HepG2 (cell line): ENCODE data around the gene MRPL43. TPM values are rescaled to one million over a fixed set of nuclear protein-coding genes. Genes with fewer than 3 reads are reported as not detected.
A peak's percentile ranks its signal among the peaks of the same experiment; 100 is the strongest.

Source experiments
- ARID2 ChIP-seq: sonication (generic); formaldehyde crosslinking; IDR thresholded peaks from 2 replicates; pipeline ENCODE4 v1.8.1; 2022; ENCODE audit warnings: mild to moderate bottlenecking, missing genetic modification reagents, borderline replicate concordance
- CHD2 ChIP-seq: IDR thresholded peaks from 2 replicates; pipeline ENCODE4 v1.6.1; 2011; ENCODE audit warnings: low read depth, low read length, improper control_type of control experiment
- FOXM1 ChIP-seq: sonication (generic); formaldehyde crosslinking; IDR thresholded peaks from 2 replicates; pipeline ENCODE4 v1.5.0; 2020; ENCODE audit warnings: missing genetic modification reagents
- HNRNPK ChIP-seq: fragments of 200-400 bp; formaldehyde crosslinking; IDR thresholded peaks from 2 replicates; pipeline ENCODE4 v1.6.1; 2018; ENCODE audit warnings: low read length, low read depth, moderate library complexity, mild to moderate bottlenecking; ENCODE audit not compliant: poor library complexity, severe bottlenecking
- JUN ChIP-seq: sonication (generic); formaldehyde crosslinking; IDR thresholded peaks from 2 replicates; pipeline ENCODE4 v1.4.0; 2020; ENCODE audit warnings: mild to moderate bottlenecking, missing genetic modification reagents
- NR2F1 ChIP-seq, 2 experiments: fragments of 450-650 bp in 1 of 2; formaldehyde crosslinking in 1 of 2; IDR thresholded peaks; 2 replicates each; pipeline versions ENCODE4 v1.5.0 to v1.6.1; 2016 to 2020; ENCODE audit warnings: mild to moderate bottlenecking in 1 of 2, missing compliant biosample characterization in 1 of 2, missing genetic modification reagents in 1 of 2, moderate library complexity in 1 of 2
- POLR2AphosphoS5 ChIP-seq: IDR thresholded peaks from 2 replicates; pipeline ENCODE4 v1.6.1; 2012; ENCODE audit warnings: low read depth, low read length
- POLR2G ChIP-seq: fragments of 200-400 bp; formaldehyde crosslinking; IDR thresholded peaks from 2 replicates; pipeline ENCODE4 v1.6.1; 2018; ENCODE audit warnings: mild to moderate bottlenecking, low read depth, low read length, moderate library complexity
- RFXANK ChIP-seq: IDR thresholded peaks from 2 replicates; pipeline ENCODE4 v1.6.1; 2016
- SIN3B ChIP-seq: fragments of 150-350 bp; IDR thresholded peaks from 2 replicates; pipeline ENCODE4 v1.6.1; 2014; ENCODE audit warnings: low read length
- ZFP36L1 ChIP-seq: sonication (generic); formaldehyde crosslinking; IDR thresholded peaks from 2 replicates; pipeline ENCODE4 v1.8.0; 2022; ENCODE audit warnings: mild to moderate bottlenecking, missing genetic modification reagents, moderate library complexity
- ZNF292 ChIP-seq: sonication (generic); formaldehyde crosslinking; IDR thresholded peaks from 2 replicates; pipeline ENCODE4 v1.8.1; 2022; ENCODE audit warnings: mild to moderate bottlenecking, low read depth, missing genetic modification reagents, borderline replicate concordance
- ZNF652 ChIP-seq: IDR thresholded peaks from 2 replicates; pipeline ENCODE4 v1.6.1; 2016; ENCODE audit warnings: low read depth, borderline replicate concordance
- ZNF7 ChIP-seq: IDR thresholded peaks from 2 replicates; pipeline ENCODE4 v1.6.1; 2016; ENCODE audit warnings: missing biosample characterization, missing genetic modification reagents
- ZNF775 ChIP-seq: sonication (generic); formaldehyde crosslinking; IDR thresholded peaks from 2 replicates; pipeline ENCODE4 v1.4.0; 2020; ENCODE audit warnings: missing genetic modification reagents, mild to moderate bottlenecking, moderate library complexity, borderline replicate concordance
- polyA plus RNA-seq, 8 experiments: library from polyadenylated mRNA; depleted of rRNA in 3 of 8; stranded (reverse) in 7 of 8; unstranded in 1 of 8; fragments of >200 nt; fragmentation: Illumina TruSeq in 4 of 8; extraction: Trizol in 4 of 8; gene quantifications; 2 replicates each; pipeline versions ENCODE4 v1.2.1 to v1.2.3, GENCODE V29; 2011 to 2016; ENCODE audit warnings: low read depth in 4 of 8, missing spikeins in 1 of 8, mixed read lengths in 1 of 8; ENCODE audit not compliant: insufficient read depth in 1 of 8
- total RNA-seq, 5 experiments: library from RNA; depleted of rRNA; stranded (reverse); fragments of >200 nt; fragmentation: Illumina TruSeq; extraction: Trizol; gene quantifications; 2 replicates each; pipeline ENCODE4 v1.2.3, GENCODE V29; 2016; ENCODE audit warnings: low read depth in 1 of 5
- TF ChIP-seq, protein P1 (sequence below): sonication (generic); formaldehyde crosslinking; IDR thresholded peaks from 2 replicates; pipeline ENCODE4 v1.4.0; 2020; ENCODE audit warnings: missing genetic modification reagents
- TF ChIP-seq, protein P2 (sequence below): sonication (generic); formaldehyde crosslinking; IDR thresholded peaks from 2 replicates; pipeline ENCODE4 v1.8.0; 2022; ENCODE audit warnings: missing genetic modification reagents, mild to moderate bottlenecking, moderate library complexity, borderline replicate concordance
- TF ChIP-seq, protein P3 (sequence below): sonication (generic); formaldehyde crosslinking; IDR thresholded peaks from 2 replicates; pipeline ENCODE4 v1.5.1; 2020; ENCODE audit warnings: missing genetic modification reagents, mild to moderate bottlenecking, borderline replicate concordance
- TF ChIP-seq, protein P4 (sequence below): fragments of 450-650 bp; IDR thresholded peaks from 2 replicates; pipeline ENCODE4 v1.6.1; 2017; ENCODE audit warnings: mild to moderate bottlenecking
- TF ChIP-seq, protein P5 (sequence below): IDR thresholded peaks from 2 replicates; pipeline ENCODE4 v1.6.1; 2016; ENCODE audit warnings: control low read depth

Gene MRPL43
- total and polyA plus RNA-seq, 2 of the 13 experiments (the other 11 are each of a cell fraction or from before 2014, with no cell fraction given) = 71.0 to 73.7 TPM

DNA sequence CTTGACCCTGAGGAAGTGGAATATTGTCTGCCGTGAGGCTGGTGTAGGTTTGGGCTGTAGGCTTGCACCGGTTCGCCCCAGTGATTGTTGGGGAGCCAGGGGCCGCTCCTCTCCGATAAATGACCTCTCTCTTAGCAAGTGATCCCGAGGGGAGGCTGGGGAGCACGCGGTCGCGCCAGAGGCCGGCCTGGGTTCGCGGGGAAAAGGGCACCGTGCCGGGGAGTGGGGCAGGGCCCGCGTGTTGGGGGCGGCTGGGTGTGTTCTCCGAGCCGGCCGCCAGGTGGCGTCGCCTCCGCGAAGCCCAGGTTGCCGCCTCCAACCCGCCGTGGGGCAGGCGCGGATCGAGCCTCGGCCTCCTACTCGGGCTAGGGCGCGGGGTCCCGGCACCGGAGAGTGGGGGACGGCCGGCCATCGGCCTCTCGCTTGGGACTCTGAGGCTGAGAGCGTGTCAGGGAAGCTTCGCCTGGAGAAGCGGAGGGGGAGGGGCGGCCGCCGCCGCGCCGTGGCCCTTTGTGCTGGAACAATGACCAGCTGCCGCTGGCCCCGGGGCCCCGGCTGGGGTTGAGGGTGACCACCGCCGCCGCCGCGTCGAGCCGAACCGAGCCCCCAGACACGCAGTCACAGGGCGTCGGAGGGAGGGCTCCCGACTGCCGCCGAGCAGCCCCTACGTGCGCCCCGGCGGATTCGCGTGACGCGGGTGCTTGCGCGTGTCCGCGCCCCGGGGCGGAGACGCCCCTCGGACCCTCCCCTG, 11.9 kb upstream of the MRPL43 start (continued):
- TF ChIP-seq, protein P1, sequence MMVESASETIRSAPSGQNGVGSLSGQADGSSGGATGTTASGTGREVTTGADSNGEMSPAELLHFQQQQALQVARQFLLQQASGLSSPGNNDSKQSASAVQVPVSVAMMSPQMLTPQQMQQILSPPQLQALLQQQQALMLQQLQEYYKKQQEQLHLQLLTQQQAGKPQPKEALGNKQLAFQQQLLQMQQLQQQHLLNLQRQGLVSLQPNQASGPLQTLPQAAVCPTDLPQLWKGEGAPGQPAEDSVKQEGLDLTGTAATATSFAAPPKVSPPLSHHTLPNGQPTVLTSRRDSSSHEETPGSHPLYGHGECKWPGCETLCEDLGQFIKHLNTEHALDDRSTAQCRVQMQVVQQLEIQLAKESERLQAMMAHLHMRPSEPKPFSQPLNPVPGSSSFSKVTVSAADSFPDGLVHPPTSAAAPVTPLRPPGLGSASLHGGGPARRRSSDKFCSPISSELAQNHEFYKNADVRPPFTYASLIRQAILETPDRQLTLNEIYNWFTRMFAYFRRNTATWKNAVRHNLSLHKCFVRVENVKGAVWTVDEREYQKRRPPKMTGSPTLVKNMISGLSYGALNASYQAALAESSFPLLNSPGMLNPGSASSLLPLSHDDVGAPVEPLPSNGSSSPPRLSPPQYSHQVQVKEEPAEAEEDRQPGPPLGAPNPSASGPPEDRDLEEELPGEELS = no peak
- TF ChIP-seq POLR2AphosphoS5 (peak; percentile 68), NR2F1 (CRISPR knock-in tag; IDR thresholded peaks at IDR 0.05) (peak in 1 of 2 experiments; percentile 39; a peak in 1 of 4 replicates), POLR2G (peak; percentile 71), JUN (CRISPR knock-in tag) (no peak), ZNF652 (CRISPR knock-in tag) (no peak), FOXM1 (CRISPR knock-in tag) (no peak), HNRNPK (peak; percentile 71), ZNF292 (CRISPR knock-in tag) (no peak), RFXANK (no peak; the same call in 1 of the 2 replicates), ARID2 (CRISPR knock-in tag) (no peak), SIN3B (no peak), ZNF775 (CRISPR knock-in tag) (no peak), ZNF7 (CRISPR knock-in tag) (no peak), ZFP36L1 (CRISPR knock-in tag) (no peak), CHD2 (no peak)
- TF ChIP-seq, protein P2, sequence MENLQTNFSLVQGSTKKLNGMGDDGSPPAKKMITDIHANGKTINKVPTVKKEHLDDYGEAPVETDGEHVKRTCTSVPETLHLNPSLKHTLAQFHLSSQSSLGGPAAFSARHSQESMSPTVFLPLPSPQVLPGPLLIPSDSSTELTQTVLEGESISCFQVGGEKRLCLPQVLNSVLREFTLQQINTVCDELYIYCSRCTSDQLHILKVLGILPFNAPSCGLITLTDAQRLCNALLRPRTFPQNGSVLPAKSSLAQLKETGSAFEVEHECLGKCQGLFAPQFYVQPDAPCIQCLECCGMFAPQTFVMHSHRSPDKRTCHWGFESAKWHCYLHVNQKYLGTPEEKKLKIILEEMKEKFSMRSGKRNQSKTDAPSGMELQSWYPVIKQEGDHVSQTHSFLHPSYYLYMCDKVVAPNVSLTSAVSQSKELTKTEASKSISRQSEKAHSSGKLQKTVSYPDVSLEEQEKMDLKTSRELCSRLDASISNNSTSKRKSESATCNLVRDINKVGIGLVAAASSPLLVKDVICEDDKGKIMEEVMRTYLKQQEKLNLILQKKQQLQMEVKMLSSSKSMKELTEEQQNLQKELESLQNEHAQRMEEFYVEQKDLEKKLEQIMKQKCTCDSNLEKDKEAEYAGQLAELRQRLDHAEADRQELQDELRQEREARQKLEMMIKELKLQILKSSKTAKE (CRISPR knock-in tag) = 0 out of 2 replicates have a peak, but pooled peaks have one; percentile 9
- TF ChIP-seq, protein P3, sequence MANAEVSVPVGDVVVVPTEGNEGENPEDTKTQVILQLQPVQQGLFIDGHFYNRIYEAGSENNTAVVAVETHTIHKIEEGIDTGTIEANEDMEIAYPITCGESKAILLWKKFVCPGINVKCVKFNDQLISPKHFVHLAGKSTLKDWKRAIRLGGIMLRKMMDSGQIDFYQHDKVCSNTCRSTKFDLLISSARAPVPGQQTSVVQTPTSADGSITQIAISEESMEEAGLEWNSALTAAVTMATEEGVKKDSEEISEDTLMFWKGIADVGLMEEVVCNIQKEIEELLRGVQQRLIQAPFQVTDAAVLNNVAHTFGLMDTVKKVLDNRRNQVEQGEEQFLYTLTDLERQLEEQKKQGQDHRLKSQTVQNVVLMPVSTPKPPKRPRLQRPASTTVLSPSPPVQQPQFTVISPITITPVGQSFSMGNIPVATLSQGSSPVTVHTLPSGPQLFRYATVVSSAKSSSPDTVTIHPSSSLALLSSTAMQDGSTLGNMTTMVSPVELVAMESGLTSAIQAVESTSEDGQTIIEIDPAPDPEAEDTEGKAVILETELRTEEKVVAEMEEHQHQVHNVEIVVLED (CRISPR knock-in tag) = peak; percentile 57
- TF ChIP-seq, protein P4, sequence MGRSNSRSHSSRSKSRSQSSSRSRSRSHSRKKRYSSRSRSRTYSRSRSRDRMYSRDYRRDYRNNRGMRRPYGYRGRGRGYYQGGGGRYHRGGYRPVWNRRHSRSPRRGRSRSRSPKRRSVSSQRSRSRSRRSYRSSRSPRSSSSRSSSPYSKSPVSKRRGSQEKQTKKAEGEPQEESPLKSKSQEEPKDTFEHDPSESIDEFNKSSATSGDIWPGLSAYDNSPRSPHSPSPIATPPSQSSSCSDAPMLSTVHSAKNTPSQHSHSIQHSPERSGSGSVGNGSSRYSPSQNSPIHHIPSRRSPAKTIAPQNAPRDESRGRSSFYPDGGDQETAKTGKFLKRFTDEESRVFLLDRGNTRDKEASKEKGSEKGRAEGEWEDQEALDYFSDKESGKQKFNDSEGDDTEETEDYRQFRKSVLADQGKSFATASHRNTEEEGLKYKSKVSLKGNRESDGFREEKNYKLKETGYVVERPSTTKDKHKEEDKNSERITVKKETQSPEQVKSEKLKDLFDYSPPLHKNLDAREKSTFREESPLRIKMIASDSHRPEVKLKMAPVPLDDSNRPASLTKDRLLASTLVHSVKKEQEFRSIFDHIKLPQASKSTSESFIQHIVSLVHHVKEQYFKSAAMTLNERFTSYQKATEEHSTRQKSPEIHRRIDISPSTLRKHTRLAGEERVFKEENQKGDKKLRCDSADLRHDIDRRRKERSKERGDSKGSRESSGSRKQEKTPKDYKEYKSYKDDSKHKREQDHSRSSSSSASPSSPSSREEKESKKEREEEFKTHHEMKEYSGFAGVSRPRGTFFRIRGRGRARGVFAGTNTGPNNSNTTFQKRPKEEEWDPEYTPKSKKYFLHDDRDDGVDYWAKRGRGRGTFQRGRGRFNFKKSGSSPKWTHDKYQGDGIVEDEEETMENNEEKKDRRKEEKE = no peak
- TF ChIP-seq, protein P5, sequence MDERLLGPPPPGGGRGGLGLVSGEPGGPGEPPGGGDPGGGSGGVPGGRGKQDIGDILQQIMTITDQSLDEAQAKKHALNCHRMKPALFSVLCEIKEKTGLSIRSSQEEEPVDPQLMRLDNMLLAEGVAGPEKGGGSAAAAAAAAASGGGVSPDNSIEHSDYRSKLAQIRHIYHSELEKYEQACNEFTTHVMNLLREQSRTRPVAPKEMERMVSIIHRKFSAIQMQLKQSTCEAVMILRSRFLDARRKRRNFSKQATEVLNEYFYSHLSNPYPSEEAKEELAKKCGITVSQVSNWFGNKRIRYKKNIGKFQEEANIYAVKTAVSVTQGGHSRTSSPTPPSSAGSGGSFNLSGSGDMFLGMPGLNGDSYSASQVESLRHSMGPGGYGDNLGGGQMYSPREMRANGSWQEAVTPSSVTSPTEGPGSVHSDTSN (CRISPR knock-in tag) = no peak
